GM12892 (cell line): Measurements from ENCODE around the gene SPECC1.
A peak's percentile ranks its signal among the peaks of the same experiment; 100 is the strongest.

Source experiments
- DNase-seq: peaks from one replicate; pipeline ENCODE4 v3.0.0; 2011; ENCODE audit not compliant: insufficient read length
- FAIRE-seq: peaks from 2 replicates; lab custom pipeline; 2011; peaks lifted over from hg19 to GRCh38; lab: Jason Lieb, UNC
- POLR2A ChIP-seq: IDR thresholded peaks from 2 replicates; pipeline ENCODE4 v1.6.1; 2011; ENCODE audit warnings: low read depth, low read length, control low read depth
- POLR2AphosphoS5 ChIP-seq: IDR thresholded peaks from 2 replicates; pipeline ENCODE4 v1.6.1; 2011; ENCODE audit warnings: low read depth, low read length, control low read depth
- TAF1 ChIP-seq: IDR thresholded peaks from 2 replicates; pipeline ENCODE4 v1.6.1; 2011; ENCODE audit warnings: low read depth, mild to moderate bottlenecking, control low read depth, low read length, borderline replicate concordance

SPECC1 gene

GRCh38 chr17:20109076-20109475 is 99.9 kb downstream of the SPECC1 start:
- DNase-seq = no peak
- no peak for TF ChIP-seq POLR2AphosphoS5
- TF ChIP-seq TAF1 = no peak
- no peak for TF ChIP-seq POLR2A
- no peak for FAIRE-seq

GRCh38 chr17:20111538-20111937 is 102.4 kb downstream of the SPECC1 start:
- no peak for TF ChIP-seq POLR2A
- no peak for TF ChIP-seq TAF1
- TF ChIP-seq POLR2AphosphoS5 = no peak
- DNase-seq (no peak), FAIRE-seq (no peak)

DNA sequence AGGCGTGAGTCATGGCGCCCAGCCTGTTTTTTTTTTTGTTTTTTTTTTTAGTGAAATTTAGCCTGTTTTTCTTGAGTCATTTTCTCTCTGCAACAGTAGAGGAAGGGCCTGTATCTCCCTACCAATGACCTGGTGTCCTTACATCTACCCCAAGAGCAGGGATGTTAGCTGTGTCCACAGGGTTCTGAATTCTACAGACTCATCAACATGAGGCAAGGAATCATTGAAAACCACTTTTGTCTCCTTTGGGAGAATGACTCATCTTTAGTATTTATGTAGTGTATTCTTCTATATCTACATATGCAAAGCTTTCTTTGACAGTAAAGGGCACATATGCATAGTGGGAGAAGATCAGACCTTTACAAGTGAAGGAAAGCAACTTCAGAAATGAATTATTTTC is 105.3 kb downstream of the SPECC1 start:
- DNase-seq = no peak
- no peak for FAIRE-seq
- TF ChIP-seq TAF1 (no peak), POLR2A (no peak), POLR2AphosphoS5 (no peak)

DNA sequence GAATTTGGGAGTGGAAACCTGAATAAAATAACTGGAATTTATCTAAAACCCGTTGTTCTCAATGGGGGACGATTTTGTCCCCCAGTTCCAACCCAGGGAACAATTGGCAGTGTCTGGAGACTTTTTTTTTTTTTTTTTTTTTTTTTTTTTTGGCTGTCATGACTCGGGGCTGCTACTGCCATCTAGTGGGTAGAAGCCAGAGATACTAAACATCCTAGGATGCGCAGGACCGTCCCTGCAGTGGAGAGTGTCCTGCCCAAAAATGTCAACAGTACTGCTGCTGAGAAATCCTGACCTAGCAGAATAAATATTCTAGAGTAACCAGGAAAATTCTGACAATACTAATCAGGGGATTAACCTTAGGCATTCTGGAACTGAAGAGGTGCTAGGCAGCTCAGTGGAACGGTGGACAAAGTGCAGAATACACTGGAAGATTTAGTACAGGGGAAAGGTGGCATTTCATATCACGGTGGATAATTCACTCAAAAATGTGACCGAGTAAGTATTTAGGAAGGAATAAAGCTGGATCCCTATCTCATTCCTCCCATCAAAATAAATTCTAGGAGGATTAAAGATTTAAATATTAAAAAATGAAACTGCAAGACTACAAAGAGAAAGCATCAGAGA is 107.6 kb downstream of the SPECC1 start:
- FAIRE-seq = peak; percentile 89
- no peak for DNase-seq
- TF ChIP-seq TAF1 = no peak
- TF ChIP-seq POLR2AphosphoS5 = no peak
- no peak for TF ChIP-seq POLR2A

DNA sequence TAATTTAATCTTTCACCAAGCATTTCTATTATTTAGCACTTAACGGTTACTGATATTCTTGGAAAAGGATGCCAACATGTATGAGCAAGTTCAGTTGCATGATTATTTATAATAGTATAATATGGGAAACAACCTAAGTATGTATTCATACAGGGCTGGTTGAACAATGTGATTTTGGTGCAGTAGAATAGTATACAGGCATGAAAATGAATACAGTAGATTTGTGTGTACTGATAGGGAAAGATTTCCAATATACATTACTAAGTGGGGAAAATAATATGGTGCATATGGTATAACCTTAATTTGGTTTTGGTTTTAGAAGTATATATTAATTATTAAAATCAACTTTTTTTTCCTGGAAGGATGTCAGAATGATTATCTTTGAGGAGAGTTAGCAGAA is 109.1 kb downstream of the SPECC1 start:
- TF ChIP-seq POLR2A (no peak), POLR2AphosphoS5 (no peak), TAF1 (no peak)
- FAIRE-seq (no peak), DNase-seq (no peak)

DNA sequence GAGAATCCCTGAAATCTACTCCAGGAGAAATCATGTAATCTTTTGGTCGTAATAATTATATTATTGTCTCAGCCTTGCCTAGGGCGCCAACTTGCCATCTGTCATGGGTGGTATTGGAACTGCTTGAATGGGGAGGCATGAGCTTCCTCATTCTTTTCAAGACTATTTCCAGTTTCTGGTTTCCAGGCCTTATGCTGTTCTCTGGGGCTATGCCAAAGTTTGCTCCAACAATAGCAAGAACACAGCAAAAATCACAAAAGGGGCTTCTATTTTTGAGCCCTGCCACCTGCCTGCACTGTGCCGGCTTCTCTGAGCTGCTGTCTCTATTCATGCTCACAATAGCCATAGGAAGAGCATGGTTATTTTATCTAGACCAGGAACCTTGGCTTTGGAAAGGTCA is 111.7 kb downstream of the SPECC1 start:
- no peak for FAIRE-seq
- no peak for DNase-seq
- TF ChIP-seq TAF1 (no peak), POLR2AphosphoS5 (no peak)

- FAIRE-seq (peak; percentile 81), DNase-seq (peak; percentile 46)
- TF ChIP-seq POLR2AphosphoS5 (no peak), TAF1 (no peak), POLR2A (no peak)
These were observed 112.4 kb downstream of the SPECC1 start for GRCh38 chr17:20121359-20122253.

GRCh38 chr17:20122254-20122879 is 113.2 kb downstream of the SPECC1 start:
- FAIRE-seq = no peak
- TF ChIP-seq POLR2A = no peak
- TF ChIP-seq POLR2AphosphoS5 = no peak
- no peak for TF ChIP-seq TAF1
- no peak for DNase-seq

GRCh38 chr17:20123209-20123608 is 114.0 kb downstream of the SPECC1 start:
- TF ChIP-seq TAF1 (no peak), POLR2A (no peak), POLR2AphosphoS5 (no peak)
- no peak for DNase-seq
- FAIRE-seq = no peak

DNA sequence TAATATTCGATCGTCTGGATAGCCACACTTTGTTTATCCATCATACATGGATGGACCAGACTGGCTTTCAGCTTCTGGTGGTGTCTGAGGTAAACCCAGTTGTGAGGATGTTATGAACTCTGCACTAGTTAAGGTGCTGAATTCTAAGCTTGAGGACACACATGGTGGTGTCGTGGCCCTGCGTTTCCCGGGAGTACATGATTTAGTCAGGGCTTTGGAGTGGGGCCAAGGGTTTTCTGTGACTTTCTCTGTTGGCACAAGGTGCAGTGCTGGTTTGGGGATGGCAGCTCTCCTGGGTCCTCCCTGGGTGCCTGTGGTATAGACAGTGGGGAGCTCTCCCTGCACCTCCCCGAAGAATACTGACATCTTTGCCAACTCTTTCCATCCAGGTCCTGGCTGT is 116.6 kb downstream of the SPECC1 start:
- DNase-seq = no peak
- TF ChIP-seq TAF1 (no peak), POLR2A (no peak), POLR2AphosphoS5 (no peak)
- FAIRE-seq = no peak

GRCh38 chr17:20127360-20128035 is 118.3 kb downstream of the SPECC1 start:
- TF ChIP-seq POLR2AphosphoS5 (no peak), TAF1 (no peak), POLR2A (no peak)
- FAIRE-seq (no peak), DNase-seq (no peak)
